Measurements from ENCODE around the gene SLC7A8.

Gene SLC7A8

DNA sequence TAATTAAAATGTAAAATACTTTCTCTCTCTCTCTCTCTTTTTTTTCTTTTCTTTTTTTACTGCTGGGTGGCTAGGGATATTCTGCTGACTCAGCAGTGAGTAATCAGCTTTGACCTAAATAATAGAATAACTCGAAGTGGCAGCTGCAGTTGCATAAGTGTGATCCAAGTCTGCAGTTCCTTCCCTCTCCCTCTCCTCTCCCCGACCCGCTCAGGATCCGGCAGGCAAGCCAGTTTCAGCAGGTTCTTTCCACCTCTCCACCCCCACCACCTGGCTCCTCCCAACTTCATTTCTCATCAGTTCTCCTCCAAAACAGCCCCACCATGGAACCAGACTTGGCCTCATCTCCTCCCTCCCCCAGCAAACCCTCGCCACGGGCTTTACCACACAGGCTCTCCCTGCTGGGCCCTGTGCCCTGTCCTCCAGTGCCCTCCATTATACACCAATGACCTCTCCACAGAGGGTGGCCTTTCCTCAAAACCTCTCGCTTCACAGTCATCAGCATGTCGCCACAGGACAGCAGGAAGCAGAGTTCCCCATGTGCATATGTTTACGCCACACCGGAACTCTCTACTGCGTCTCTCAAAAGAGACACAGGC is 22.4 kb downstream of the SLC7A8 start:
- DNase-seq, result peak; percentile 41
- H3K27me3 ChIP-seq (replicated peaks), result no peaks in the 10 kb centered on the region
- TF ChIP-seq, protein P1, sequence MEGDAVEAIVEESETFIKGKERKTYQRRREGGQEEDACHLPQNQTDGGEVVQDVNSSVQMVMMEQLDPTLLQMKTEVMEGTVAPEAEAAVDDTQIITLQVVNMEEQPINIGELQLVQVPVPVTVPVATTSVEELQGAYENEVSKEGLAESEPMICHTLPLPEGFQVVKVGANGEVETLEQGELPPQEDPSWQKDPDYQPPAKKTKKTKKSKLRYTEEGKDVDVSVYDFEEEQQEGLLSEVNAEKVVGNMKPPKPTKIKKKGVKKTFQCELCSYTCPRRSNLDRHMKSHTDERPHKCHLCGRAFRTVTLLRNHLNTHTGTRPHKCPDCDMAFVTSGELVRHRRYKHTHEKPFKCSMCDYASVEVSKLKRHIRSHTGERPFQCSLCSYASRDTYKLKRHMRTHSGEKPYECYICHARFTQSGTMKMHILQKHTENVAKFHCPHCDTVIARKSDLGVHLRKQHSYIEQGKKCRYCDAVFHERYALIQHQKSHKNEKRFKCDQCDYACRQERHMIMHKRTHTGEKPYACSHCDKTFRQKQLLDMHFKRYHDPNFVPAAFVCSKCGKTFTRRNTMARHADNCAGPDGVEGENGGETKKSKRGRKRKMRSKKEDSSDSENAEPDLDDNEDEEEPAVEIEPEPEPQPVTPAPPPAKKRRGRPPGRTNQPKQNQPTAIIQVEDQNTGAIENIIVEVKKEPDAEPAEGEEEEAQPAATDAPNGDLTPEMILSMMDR (IDR thresholded peaks at IDR 0.05; ENCODE audit: low read depth, low read length, missing control alignments), result no peak
- H3K27ac ChIP-seq, result no peak overlapping the region
- H3K36me3 ChIP-seq (replicated peaks), result no peaks in the 10 kb centered on the region
- in situ Hi-C loops (cut with HindIII; ENCODE audit: low pct_ligation_motif_present, low sequenced_read_pairs), result no loop called here
- no peak overlapping the region for H3K4me3 ChIP-seq (ENCODE audit: low read depth, low read length)

DNA sequence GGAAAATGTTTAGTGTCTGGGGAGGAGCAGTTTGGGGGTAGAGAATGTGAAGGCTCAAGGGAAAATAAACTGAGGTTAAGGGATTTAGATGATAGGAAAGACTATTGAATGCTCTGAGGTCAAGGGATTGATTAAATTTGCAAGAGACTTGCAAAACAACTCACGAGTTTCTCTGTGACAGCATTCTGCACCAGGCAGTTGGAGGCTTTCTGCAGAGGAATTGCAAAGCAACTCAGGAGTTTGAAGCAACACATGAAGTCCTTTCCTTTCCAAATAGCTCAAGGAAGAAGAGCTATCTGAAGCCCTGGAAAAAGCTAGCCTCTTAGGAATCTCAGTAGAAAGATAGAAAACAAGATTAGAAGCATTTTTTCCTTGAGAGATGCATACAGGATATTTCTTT is 23.9 kb downstream of the SLC7A8 start:
- DNase-seq, result no peak
- H3K27me3 ChIP-seq (replicated peaks), result no peaks in the 10 kb centered on the region
- no peak overlapping the region for H3K27ac ChIP-seq
- no peak overlapping the region for H3K4me3 ChIP-seq (ENCODE audit: low read depth, low read length)
- H3K36me3 ChIP-seq (replicated peaks), result no peaks in the 10 kb centered on the region
- in situ Hi-C loops (cut with HindIII; ENCODE audit: low pct_ligation_motif_present, low sequenced_read_pairs), result no loop called here
- TF ChIP-seq, protein P1 (IDR thresholded peaks at IDR 0.05; ENCODE audit: low read depth, low read length, missing control alignments), result no peak

DNA sequence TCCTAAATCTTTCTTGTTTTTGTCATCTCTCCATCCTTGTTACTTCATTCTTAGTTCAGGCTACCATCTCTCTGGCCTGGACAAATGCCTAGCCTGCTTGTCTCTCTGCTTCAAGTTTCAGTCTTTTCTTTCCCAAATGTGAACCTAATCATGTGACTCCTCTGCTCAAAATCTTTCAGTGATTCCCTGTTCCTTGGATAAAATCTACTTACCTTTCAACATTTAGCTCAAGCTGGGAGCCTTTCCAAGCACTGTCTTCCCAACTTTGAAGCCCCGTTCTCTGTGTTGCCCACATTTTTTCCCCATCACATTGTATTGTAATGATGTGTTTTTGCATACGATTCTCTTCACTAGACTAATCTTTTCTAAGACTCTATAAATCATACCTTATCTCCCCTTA is 24.7 kb downstream of the SLC7A8 start:
- DNase-seq, result no peak
- H3K36me3 ChIP-seq (replicated peaks), result no peaks in the 10 kb centered on the region

DNA sequence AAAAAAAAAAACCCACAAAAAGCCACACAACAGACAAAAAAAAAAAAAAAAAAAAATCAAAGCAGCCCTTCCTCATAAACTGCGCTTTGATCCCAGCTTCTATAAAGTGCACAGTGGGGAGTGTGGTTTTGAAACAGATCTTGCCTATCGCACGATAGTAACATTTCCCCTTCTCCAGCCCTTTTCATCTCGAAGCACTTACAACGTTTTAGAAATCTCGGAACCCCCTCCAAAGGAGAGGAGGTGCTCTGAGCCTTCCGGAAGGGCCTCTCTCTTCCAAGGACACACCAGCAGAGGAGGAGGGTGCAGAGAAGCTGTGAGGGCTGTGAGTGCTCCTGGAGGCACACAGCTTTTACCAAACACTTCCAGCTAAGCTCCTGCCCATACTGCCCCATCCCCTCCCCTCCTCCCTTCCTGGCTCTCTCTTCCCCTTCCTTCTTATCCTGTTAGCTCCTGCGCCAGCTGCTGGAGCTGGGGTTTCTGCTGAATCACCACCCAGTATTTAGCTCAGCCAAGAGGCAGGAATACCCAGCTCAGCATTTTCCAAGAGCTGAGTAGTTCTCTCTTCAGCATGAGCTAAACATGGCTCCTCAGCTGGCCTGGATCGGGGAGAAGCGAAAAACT is 28.4 kb downstream of the SLC7A8 start:
- TF ChIP-seq, protein P1 (IDR thresholded peaks at IDR 0.05; ENCODE audit: low read depth, low read length, missing control alignments), result no peak
- DNase-seq, result peak; percentile 59
- no peak overlapping the region for H3K27ac ChIP-seq
- H3K36me3 ChIP-seq (replicated peaks), result no peaks in the 10 kb centered on the region
- in situ Hi-C loops (cut with HindIII; ENCODE audit: low pct_ligation_motif_present, low sequenced_read_pairs), result no loop called here
- no peak overlapping the region for H3K4me3 ChIP-seq (ENCODE audit: low read depth, low read length)
- peaks cover 3% of the 10 kb centered on the region for H3K27me3 ChIP-seq (replicated peaks)

More for the DNA sequence above, 24.7 kb downstream of the SLC7A8 start:
- in situ Hi-C loops (cut with HindIII; ENCODE audit: low pct_ligation_motif_present, low sequenced_read_pairs), result no loop called here
- H3K27ac ChIP-seq, result no peak overlapping the region
- H3K27me3 ChIP-seq (replicated peaks), result no peaks in the 10 kb centered on the region
- TF ChIP-seq, protein P1 (IDR thresholded peaks at IDR 0.05; ENCODE audit: low read depth, low read length, missing control alignments), result no peak
- no peak overlapping the region for H3K4me3 ChIP-seq (ENCODE audit: low read depth, low read length)

DNA sequence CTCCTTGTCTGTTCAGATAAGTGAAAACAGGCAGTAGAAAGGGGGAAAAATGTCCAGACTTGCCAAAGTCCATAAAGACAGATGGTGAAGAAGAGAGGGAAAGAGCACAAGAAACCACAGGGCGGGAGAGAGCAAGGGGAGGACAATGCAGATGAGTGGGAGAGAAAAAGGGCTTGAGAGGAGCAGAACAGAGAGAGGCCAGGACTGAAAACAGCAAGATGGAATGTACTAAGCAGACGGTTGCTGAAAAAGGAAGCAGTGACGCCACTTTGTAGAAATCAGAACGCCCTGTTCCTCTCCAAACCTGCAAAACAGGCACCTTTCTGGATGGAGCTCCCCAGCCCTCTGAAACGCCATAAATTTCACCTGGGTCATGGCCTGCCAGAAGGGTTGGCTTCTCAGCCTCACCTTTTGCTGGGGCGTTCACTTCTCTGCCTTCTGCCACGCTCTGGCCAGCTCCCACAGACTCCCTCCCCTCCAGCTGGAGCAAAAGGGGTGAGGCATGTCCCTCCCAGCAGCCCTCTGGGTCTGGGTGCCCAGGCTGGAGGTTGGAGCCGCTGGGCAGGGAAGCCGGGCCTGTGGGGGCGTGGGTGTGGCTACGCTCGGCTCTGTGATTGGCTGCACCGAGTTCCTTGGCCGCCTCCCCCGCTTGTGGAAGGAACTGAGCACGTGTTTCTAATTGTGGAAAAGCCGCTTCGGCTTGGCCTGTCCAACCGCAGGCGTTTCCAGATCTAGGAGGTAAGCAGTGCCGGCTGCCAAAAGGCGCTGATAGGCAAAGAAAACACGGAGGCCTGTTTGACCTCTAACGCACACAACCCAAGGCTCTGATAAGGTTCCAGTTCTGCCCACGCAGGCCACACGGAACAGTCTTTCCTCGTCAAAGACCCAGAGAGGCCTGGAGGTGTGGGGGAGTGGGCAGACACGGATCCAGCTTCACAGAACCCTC is 29.3 kb downstream of the SLC7A8 start:
- peak; percentile 13 for DNase-seq
- Histone ChIP-seq H3K27me3 (replicated peaks) (peaks cover 3% of the 10 kb centered on the region), H3K27ac (no peak overlapping the region), H3K36me3 (replicated peaks) (no peaks in the 10 kb centered on the region), H3K4me3 (ENCODE audit: low read depth, low read length) (no peak overlapping the region)
- TF ChIP-seq, protein P1 (IDR thresholded peaks at IDR 0.05; ENCODE audit: low read depth, low read length, missing control alignments), result no peak
- in situ Hi-C loops (cut with HindIII; ENCODE audit: low pct_ligation_motif_present, low sequenced_read_pairs), result no loop called here
